ELR (cell line): ENCODE data around the gene CORO2B.
A peak's percentile ranks its signal among the peaks of the same experiment; 100 is the strongest.
"Not testable (repeated sequence)": the region's sequence is repeated elsewhere in the genome, so short reads cannot be mapped to it uniquely, and the experiment has no call there.

Experiments used
- DNase-seq: peaks from one replicate; pipeline ENCODE4 v3.0.0-alpha.2; 2015; ENCODE audit warnings: low read depth

Gene CORO2B

GRCh38 chr15:68676011-68676605 is 97.3 kb downstream of the CORO2B start:
- no peak for DNase-seq

- DNase-seq: no peak
Observed at GRCh38 chr15:68676926-68677325, 98.1 kb downstream of the CORO2B start.

GRCh38 chr15:68677996-68678395 is 99.2 kb downstream of the CORO2B start:
- no peak for DNase-seq

GRCh38 chr15:68678746-68679145 is 100.0 kb downstream of the CORO2B start:
- no peak for DNase-seq

GRCh38 chr15:68679161-68679560 is 100.4 kb downstream of the CORO2B start:
- no peak for DNase-seq

GRCh38 chr15:68679961-68680371 is 101.2 kb downstream of the CORO2B start:
- DNase-seq: no peak

GRCh38 chr15:68680756-68681155 is 102.0 kb downstream of the CORO2B start:
- not testable (repeated sequence) for DNase-seq

GRCh38 chr15:68681836-68682235 is 103.0 kb downstream of the CORO2B start:
- no peak for DNase-seq

GRCh38 chr15:68682330-68682729 is 103.5 kb downstream of the CORO2B start:
- DNase-seq: no peak

- DNase-seq: no peak
Observed at GRCh38 chr15:68683026-68683425, 104.2 kb downstream of the CORO2B start.

- no peak for DNase-seq
Observed at GRCh38 chr15:68683551-68683950, 104.8 kb downstream of the CORO2B start.

GRCh38 chr15:68684476-68684875 is 105.7 kb downstream of the CORO2B start:
- no peak for DNase-seq

- no peak for DNase-seq
Observed at GRCh38 chr15:68687136-68687735, 108.4 kb downstream of the CORO2B start.

GRCh38 chr15:68691705-68692104 is 112.9 kb downstream of the CORO2B start:
- no peak for DNase-seq

GRCh38 chr15:68693071-68693470 is 114.3 kb downstream of the CORO2B start:
- DNase-seq: peak; percentile 21

GRCh38 chr15:68694111-68694510 is 115.3 kb downstream of the CORO2B start:
- no peak for DNase-seq

GRCh38 chr15:68695061-68695595 is 116.3 kb downstream of the CORO2B start:
- no peak for DNase-seq

GRCh38 chr15:68696414-68697363 is 117.9 kb downstream of the CORO2B start:
- DNase-seq: no peak

GRCh38 chr15:68697711-68698690 is 119.2 kb downstream of the CORO2B start:
- no peak for DNase-seq

- no peak for DNase-seq
Observed at GRCh38 chr15:68698708-68699107, 119.9 kb downstream of the CORO2B start.

GRCh38 chr15:68699124-68699880 is 120.5 kb downstream of the CORO2B start:
- no peak for DNase-seq
